Stimulated activated effector memory CD8-positive, alpha-beta T cell treated with anti-CD3 and anti-CD28 coated beads, Interleukin-12 subunit alpha, Interleukin-12 subunit beta, amount 100 ng/mL, for 72 hours (primary cell): ENCODE measurements around the gene TSPAN9.

Experiments used
- ATAC-seq: fragments of 150-1000 bp; cut with Tn5 transposase; 2 replicates; pipeline ENCODE4 v1.10.0; 2021
- DNase-seq, 2 donors: peaks; one replicate each; pipeline ENCODE4 v3.0.0; 2021 to 2022; ENCODE audit warnings: low spot score in 2 of 2
- H3K27ac Mint-ChIP-seq: one replicate; pipeline ENCODE4 v1.8.0; 2022; ENCODE audit warnings: mild to moderate bottlenecking, mixed read lengths
- H3K36me3 Mint-ChIP-seq: one replicate; pipeline ENCODE4 v1.8.0; 2022; ENCODE audit warnings: mild to moderate bottlenecking, mixed read lengths
- H3K4me1 Mint-ChIP-seq: one replicate; pipeline ENCODE4 v1.8.0; 2022; ENCODE audit warnings: mixed read lengths
- H3K4me3 Mint-ChIP-seq: one replicate; pipeline ENCODE4 v1.8.0; 2022; ENCODE audit warnings: mild to moderate bottlenecking, mixed read lengths
- H3K9me3 Mint-ChIP-seq: one replicate; pipeline ENCODE4 v1.8.0; 2022; ENCODE audit warnings: mixed read lengths

Gene TSPAN9

DNA sequence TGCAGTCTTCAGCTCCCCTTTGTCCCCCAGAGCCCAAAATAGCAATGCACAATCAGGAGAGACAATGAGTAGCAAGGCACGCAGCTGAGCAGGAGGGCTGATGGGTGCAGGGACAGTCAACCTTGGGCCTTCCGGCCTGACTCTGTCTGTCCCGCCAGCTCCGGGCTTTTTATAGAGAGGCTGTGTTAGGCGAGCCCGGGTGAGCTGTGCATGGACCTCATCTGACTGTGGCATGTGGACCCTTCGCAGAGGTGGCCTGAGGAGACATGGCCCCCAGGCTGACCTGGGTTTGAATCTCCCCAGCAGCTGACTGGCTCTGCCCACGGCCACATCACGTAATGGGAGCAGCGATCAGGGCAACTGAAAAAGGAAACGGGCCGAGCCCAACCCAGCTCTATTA lies 177.9 kb downstream of the TSPAN9 start:
- ATAC-seq (no peak), DNase-seq (no peak)
- Mint-ChIP-seq H3K4me3 (no peak overlapping the region), H3K4me1 (no peaks in the 10 kb centered on the region), H3K9me3 (no peaks in the 10 kb centered on the region), H3K27ac (no peak overlapping the region), H3K36me3 (no peaks in the 10 kb centered on the region)

DNA sequence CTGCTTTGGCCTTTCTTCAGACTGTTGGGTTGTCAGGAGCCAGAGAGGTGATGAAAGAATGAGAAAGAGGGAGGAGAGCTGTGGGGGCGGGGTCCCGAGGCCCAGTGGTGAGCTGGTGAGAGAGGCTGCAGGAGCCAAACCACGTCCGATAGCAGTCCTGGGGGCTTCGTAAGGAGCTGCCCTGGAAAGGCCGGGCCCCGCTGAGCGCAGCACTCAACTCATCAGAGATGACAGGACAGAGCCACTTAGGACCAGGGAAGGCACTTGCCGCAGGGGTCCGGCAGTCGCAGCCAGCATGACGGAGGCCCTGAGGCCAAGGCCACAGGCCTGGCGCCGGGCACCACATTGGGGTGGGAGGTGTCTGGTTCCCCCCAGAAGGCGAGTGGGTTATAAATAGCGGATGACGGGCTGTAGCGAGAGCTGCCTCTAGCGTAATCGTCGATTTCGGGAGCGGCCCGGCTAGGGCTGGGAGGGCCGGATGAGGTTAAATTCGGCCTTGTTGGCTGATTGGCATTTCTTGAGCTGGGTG lies 179.0 kb downstream of the TSPAN9 start:
- Mint-ChIP-seq H3K27ac (no peak overlapping the region), H3K4me3 (no peak overlapping the region), H3K4me1 (no peaks in the 10 kb centered on the region), H3K36me3 (no peaks in the 10 kb centered on the region), H3K9me3 (no peaks in the 10 kb centered on the region)
- ATAC-seq (no peak), DNase-seq (no peak)

DNA sequence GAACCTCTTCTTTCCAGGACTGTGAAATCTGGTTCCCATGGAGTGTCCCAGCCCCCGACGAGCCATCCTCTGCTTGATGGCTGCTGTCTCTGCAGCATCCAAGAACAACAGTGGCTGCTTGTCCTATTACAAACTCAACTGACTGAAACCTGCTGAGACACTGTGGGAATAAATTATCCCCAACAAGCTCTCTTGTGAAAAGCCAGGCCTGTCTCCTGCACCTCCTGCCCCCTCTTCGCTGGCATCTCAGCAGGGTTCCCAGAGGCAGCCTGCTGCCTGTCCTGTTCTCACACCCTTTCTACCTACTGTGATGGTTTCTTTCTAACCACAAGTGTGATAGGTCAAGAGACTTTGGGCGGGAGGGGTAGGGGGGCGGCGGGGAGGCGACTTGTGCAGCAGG lies 180.2 kb downstream of the TSPAN9 start:
- DNase-seq (no peak), ATAC-seq (no peak)
- Mint-ChIP-seq H3K4me1 (no peaks in the 10 kb centered on the region), H3K9me3 (no peaks in the 10 kb centered on the region), H3K4me3 (no peak overlapping the region), H3K27ac (no peak overlapping the region), H3K36me3 (no peaks in the 10 kb centered on the region)

DNA sequence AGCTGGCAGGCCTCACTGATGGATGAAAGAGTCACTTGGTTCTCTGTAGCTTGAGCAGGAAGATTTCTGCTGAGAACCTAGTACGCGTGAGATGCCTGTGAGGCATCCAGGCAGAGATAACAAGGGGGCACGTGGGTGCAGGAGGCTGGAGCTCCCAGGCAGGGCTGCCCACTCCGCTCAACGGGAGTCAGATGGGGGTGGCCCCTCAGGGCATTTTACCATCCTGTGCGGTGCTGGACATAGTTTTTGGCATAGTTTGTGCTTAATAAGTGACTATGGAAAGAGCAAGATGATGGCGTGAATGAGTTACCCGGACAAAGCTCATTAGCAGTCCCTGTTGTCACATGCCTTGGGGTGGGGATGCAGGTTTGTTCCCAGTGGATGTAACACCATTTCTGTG lies 182.8 kb downstream of the TSPAN9 start:
- Mint-ChIP-seq H3K4me3 (no peak overlapping the region), H3K4me1 (no peaks in the 10 kb centered on the region), H3K36me3 (no peaks in the 10 kb centered on the region), H3K27ac (no peak overlapping the region), H3K9me3 (no peaks in the 10 kb centered on the region)
- no peak for ATAC-seq
- DNase-seq: no peak

DNA sequence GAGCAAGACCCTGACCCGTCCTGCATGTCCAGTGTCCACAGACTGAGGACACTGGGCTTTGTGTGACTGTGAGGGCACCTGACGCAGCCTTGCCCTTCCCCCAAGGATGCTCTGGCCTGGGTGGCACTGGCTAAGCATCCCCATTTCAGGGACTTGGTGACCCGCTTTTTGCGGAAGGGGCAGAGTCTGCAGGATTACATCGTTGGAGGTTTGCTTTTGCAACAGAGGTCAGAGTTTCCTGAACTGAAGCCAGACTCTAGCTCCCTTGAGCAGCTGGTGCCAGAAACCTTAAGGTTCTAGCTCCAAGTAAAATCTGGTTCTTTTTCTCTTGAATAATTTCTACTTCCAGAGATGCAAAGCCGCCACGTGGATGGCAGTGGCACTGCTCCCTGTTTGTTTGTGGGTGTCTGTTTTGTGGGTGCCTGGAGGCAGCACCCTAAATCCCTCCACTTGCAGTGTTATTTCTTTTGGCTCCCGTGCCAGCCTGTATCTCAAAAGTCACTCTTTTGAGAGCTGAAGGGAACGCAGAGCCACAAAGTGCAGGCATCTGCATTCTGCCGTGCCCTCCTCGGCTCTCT lies 184.7 kb downstream of the TSPAN9 start:
- Mint-ChIP-seq H3K27ac (no peak overlapping the region), H3K4me3 (no peak overlapping the region), H3K36me3 (no peaks in the 10 kb centered on the region), H3K9me3 (no peaks in the 10 kb centered on the region), H3K4me1 (no peaks in the 10 kb centered on the region)
- no peak for ATAC-seq
- no peak for DNase-seq

DNA sequence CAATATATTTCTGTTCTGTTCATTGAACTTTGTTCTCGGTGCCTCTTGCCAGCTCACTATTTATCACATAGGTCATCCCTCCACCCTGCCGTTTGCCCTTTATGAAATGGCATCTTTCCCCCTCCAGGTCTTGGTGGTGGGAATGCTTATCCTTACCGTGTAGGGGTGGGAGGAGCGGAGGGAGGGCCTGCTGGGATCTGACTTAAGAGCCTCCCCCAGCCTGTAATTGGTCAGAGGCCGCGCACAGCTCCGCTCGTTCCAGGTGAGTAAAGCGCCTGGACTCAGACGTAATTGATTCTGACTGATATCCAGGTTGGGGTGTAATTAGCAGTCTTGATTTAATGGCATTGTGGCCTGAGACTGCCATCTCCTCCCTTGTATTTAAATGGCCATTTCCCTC lies 185.3 kb downstream of the TSPAN9 start:
- H3K9me3 Mint-ChIP-seq: no peaks in the 10 kb centered on the region

DNA sequence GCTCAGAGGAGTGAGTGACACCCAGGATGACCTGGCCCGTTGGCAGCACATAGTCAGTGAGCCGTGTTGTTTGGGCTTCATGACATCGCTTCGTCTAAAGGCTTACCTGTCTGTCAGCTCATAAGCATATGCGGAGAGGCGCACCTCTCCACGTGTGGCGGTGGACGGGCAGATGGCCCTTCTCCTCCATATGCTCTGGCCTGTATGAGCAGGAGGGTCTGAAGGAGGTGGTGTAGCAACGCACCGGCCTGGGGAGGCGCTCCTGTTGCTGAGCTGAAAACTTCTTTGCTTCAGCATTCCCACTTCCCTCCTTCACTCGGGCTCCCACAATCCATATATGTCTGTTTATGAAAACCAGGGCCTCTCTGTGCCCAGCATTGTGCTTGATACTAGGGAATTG lies 186.1 kb downstream of the TSPAN9 start:
- Mint-ChIP-seq H3K9me3 (no peaks in the 10 kb centered on the region), H3K4me3 (no peak overlapping the region), H3K36me3 (no peaks in the 10 kb centered on the region), H3K27ac (no peak overlapping the region), H3K4me1 (no peaks in the 10 kb centered on the region)
- ATAC-seq (no peak), DNase-seq (no peak)

More for the DNA sequence above, 185.3 kb downstream of the TSPAN9 start:
- Mint-ChIP-seq H3K27ac (no peak overlapping the region), H3K4me3 (no peak overlapping the region), H3K36me3 (no peaks in the 10 kb centered on the region), H3K4me1 (no peaks in the 10 kb centered on the region)
- DNase-seq (no peak), ATAC-seq (no peak)

DNA sequence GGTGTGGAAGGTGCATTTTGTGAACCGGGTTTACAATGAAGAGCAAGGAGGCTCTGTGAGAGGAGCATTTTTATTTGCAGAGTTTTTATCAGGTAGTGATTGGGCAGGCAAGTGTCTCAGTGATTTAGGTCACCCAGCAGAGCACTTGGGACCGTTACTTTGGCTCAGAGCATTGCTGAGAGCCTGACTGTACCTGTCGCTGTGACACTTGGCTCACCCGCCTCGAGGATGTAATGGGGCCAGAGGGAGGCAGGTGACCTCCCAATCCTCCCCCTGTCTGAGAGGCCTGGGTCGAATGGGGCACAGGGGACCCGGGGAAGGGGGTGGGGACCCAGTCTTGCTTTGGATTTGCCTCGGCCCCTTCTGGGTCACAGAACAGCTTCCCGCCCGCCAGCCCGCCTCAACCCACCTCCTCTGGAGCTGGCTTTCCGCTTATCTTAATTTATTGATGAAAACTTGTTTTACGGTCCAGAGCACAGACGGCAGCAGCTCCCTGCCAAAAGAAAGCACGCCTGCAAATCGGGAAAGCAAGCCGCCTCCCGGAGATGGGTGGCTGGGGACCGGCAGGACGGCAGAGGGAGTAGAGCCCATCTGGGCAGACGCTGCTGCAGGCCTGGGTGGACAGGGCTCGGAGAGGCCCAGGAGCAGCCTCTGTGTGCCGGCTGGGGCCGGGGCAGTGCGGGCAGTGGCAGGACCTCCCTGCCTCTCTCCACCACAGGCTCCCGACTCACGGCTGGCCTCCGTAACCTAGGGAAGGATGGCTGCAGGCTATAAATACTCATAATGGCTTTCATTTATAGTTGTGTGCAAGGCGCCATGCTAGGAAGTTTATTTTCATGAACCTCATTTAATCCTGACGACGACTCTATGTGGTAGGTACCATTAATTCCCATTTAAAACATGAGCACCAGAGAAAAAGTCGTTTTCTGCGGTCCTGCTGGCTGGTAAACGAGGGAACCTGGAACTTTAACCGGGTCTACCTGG lies 187.1 kb downstream of the TSPAN9 start:
- no peaks in the 10 kb centered on the region for H3K36me3 Mint-ChIP-seq
- no peak overlapping the region for H3K4me3 Mint-ChIP-seq
- no peaks in the 10 kb centered on the region for H3K9me3 Mint-ChIP-seq
- no peak for DNase-seq
- H3K27ac Mint-ChIP-seq: no peak overlapping the region
- ATAC-seq: no peak
- H3K4me1 Mint-ChIP-seq: no peaks in the 10 kb centered on the region

DNA sequence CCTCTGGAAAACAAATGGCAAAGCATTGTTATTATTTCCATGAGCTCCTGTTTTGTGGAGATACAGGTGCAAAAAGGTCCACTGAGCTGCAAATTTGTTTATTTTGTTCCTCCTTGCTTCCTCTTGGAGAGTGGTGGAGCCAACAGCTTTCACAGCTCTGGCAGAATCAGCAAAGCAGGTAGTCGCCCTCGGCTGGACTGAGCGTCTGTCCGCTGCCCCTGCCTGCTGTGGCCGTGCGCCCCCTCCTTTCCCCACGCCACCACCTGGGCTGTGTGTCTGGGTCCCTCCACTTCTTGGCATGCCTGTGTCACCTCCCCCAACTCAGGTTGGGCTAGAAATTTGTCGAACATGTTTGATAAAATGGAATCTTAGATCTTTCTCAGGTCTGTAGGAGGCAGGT lies 188.2 kb downstream of the TSPAN9 start:
- ATAC-seq (no peak), DNase-seq (no peak)
- no peak overlapping the region for H3K27ac Mint-ChIP-seq
- no peaks in the 10 kb centered on the region for H3K4me1 Mint-ChIP-seq
- H3K9me3 Mint-ChIP-seq: no peaks in the 10 kb centered on the region
- no peak overlapping the region for H3K4me3 Mint-ChIP-seq
- H3K36me3 Mint-ChIP-seq: no peaks in the 10 kb centered on the region

DNA sequence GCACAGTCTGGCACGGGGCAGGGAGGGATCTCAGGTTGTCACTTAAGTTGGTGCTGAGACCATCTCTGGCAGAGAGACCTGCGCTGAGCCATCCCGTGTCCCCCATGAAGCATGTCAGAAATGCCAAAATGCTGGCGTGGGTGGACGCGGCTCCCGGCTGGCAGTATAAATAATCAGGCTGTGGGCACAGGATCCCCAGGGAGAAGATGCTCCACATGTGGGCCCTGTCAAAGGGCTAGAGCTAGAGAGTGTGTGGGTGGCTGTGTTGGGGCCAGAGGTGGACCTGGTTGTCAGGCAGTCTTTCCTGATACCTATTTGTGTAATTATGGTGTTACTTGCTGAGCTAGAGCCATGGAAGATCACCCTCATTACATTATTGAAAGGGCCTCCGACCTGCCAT lies 189.5 kb downstream of the TSPAN9 start:
- H3K4me1 Mint-ChIP-seq: no peaks in the 10 kb centered on the region
- ATAC-seq: no peak
- no peaks in the 10 kb centered on the region for H3K9me3 Mint-ChIP-seq
- DNase-seq: no peak
- H3K27ac Mint-ChIP-seq: no peak overlapping the region
- no peak overlapping the region for H3K4me3 Mint-ChIP-seq
- H3K36me3 Mint-ChIP-seq: no peaks in the 10 kb centered on the region

DNA sequence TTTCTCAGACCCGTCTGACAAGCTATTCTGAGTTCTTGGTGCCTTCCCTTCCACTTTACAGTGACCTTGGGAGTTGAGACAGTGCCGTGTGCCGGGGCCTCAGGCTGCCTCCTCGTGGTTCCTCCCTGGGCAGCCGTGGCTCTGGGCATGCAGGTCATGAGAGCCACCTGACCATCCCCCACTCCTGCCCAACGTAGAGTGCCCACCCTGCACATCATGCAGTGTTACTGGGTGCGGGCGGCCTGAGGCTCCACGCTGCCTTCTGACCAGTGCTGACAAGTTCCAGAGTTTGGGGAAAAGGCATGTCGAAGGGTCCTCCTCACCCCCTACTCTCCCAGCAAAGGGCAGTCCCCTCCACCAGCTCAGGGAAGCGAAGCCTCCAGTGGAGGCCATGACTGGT lies 190.5 kb downstream of the TSPAN9 start:
- no peaks in the 10 kb centered on the region for H3K36me3 Mint-ChIP-seq
- no peaks in the 10 kb centered on the region for H3K4me1 Mint-ChIP-seq
- no peaks in the 10 kb centered on the region for H3K9me3 Mint-ChIP-seq
- no peak overlapping the region for H3K4me3 Mint-ChIP-seq
- ATAC-seq (no peak), DNase-seq (no peak)
- no peak overlapping the region for H3K27ac Mint-ChIP-seq

DNA sequence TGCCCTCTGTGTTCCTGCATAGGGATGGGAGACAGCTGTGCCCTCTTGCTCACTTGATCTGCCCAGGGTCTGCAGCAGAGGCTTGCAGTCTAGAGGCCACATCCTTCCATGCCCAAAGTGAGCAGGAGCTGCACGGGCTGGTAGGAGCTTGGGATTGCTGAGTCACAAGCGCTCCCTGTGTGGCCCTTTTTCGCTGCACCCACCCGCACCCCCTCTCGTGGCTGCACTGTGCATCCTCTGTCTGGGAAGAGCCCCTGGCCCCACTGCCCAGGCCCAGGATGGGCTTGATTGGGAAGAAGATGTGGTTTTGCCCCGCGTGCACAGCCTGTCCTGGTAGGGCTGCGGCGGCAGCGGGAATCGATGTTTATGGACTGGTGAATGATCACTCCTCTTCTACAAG lies 192.4 kb downstream of the TSPAN9 start:
- no peak overlapping the region for H3K4me3 Mint-ChIP-seq
- H3K4me1 Mint-ChIP-seq: no peaks in the 10 kb centered on the region
- no peaks in the 10 kb centered on the region for H3K9me3 Mint-ChIP-seq
- no peaks in the 10 kb centered on the region for H3K36me3 Mint-ChIP-seq
- ATAC-seq (no peak), DNase-seq (no peak)
- H3K27ac Mint-ChIP-seq: no peak overlapping the region

DNA sequence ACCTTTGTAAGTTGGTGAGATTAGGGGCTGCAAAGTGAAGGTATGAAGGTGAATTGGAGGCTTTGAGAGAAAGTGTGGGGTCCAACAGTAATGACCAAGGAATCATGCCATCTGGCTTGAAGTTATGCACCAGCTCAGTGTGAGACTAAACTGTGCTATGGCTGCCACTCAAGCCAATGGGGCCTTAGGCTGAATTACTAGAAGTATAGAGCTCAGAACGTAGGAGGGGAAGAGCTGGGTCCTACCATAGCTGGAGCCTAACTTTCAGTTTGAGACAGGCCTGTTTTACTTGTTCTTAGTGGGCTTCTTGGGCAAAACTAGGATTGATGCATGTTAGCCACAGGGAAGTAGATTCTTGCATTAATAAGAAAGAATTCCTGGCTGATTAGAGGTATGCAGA lies 194.0 kb downstream of the TSPAN9 start:
- no peak for DNase-seq
- H3K36me3 Mint-ChIP-seq: no peaks in the 10 kb centered on the region
- no peaks in the 10 kb centered on the region for H3K4me1 Mint-ChIP-seq
- no peaks in the 10 kb centered on the region for H3K9me3 Mint-ChIP-seq
- no peak for ATAC-seq
- H3K4me3 Mint-ChIP-seq: no peak overlapping the region
- H3K27ac Mint-ChIP-seq: no peak overlapping the region

DNA sequence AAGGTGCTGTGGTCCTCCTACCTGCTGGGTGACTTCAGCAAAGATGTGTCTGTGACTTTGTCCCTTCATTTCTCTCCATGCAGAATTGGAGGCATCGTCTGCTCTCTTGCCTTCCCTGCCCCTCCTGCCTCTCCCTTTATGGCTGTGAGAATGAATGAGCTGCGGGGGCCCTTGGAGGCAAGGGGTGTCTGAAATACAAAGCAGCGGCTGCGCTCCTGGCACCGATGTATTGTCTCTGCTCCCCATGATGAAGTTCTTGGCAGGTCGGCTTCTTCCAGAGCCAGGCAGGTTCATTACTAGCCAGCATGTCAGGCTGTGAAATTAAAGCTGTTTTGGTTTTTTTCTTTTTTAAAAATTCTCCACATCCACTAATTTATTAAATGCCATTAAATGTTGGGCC lies 194.5 kb downstream of the TSPAN9 start:
- DNase-seq (no peak), ATAC-seq (no peak)
- Mint-ChIP-seq H3K4me3 (no peak overlapping the region), H3K4me1 (no peaks in the 10 kb centered on the region), H3K27ac (no peak overlapping the region), H3K9me3 (no peaks in the 10 kb centered on the region), H3K36me3 (no peaks in the 10 kb centered on the region)

DNA sequence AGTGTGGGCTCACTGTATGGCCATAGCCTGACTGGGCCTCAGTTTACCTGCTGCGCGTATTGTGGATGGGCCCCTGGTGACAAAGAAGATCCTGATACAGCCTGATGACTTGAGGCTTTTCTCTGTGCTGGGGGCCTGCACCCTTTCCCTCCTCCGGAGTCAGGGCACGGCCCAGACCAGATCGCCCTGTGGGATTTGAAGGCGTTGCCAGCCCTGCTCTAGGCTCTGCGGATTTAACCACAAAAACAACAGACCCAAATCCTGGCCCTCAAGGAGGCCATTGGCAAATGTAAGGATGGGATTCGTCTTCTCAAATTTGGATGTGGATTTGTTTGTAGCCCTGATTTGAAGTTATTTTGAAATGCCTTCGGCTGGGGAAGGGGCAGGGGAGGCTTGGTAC lies 195.8 kb downstream of the TSPAN9 start:
- H3K27ac Mint-ChIP-seq: no peak overlapping the region

DNA sequence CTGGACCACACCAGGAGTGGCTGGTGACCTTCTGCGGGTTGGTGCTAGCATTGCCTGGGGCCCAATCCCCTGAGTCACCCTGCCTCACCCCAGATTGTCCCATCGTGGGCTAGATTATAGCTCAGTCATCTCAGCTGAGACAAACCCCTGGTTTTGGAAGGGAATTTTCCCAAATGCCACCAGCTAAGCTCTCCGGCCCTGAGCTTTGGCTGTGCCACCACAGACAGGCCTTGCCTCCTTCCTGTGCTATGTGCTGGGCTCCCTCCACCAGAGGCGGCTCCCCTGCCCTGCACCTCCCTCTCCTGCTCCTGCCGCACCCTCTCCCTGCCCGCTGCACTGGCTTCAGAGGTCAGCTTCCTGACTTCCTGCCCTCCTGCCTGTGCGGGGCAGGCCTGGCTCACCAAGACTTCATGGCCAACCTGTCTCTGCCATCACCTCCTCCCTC lies 196.3 kb downstream of the TSPAN9 start:
- Mint-ChIP-seq H3K9me3 (no peaks in the 10 kb centered on the region), H3K27ac (no peak overlapping the region), H3K36me3 (no peaks in the 10 kb centered on the region), H3K4me1 (no peaks in the 10 kb centered on the region), H3K4me3 (no peak overlapping the region)
- ATAC-seq (no peak), DNase-seq (no peak)

More for the DNA sequence above, 195.8 kb downstream of the TSPAN9 start:
- Mint-ChIP-seq H3K4me1 (no peaks in the 10 kb centered on the region), H3K4me3 (no peak overlapping the region), H3K9me3 (no peaks in the 10 kb centered on the region), H3K36me3 (no peaks in the 10 kb centered on the region)
- no peak for ATAC-seq
- DNase-seq: no peak
